ENCODE results near the gene VASH1.

The VASH1 gene

DNA sequence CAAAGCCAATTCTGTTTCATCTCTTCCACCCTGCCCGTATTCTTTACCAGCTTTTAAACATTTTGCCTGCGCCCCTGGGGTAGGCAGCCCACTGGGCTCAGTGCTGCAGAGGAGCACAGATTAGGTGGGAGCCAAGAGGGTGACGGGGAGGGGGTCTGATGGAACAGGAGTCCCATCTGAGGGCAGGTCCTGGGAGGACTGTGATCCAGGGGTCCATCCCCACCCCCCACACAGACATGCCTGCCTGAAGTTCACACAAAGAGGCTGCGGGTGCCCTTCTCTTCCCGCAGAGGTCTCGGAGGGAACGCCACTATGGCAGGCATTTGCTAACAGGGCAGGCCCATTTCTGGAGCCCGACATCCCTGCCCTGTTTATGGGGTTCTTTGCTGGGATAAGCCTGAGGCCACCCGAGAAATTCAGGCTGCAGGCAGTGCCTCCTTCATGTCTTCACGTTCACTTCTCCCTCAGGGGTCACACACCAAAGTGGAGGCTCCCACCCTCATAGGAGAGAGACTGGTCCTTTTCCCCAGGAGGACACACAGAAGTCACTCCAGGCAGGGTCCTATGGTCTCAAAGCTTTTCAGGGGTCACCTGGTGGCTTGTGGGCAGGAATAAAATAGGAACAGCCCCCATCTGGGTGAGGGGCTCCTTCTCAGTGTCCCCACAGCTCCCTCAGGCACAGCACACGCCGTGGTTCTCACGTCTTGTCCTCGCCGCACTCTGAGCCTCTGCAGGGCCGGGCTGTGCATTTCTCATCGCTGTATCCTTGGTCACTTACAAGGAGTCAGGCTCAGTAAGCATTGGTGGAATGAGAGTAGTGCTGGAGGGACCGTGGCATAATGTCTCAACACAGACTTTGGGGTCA lies 12.9 kb downstream of the VASH1 start:
- H2BK5ac ChIP-seq (ENCODE audit: low read length) = no peak overlapping the region
- no peak overlapping the region for H3K23ac ChIP-seq (ENCODE audit: low read depth, low read length, poor library complexity)
- H3K79me1 ChIP-seq (ENCODE audit: low read depth, low read length) = no peaks in the 10 kb centered on the region
- H3K18ac ChIP-seq (ENCODE audit: low read length) = peak overlapping the region; percentile 32
- no peak overlapping the region for H3K4ac ChIP-seq (ENCODE audit: low read length)
- no peak overlapping the region for H4K8ac ChIP-seq (ENCODE audit: low read depth, low read length)
- H3K4me2 ChIP-seq (ENCODE audit: insufficient read depth, low read length, poor library complexity, severe bottlenecking) = no peak overlapping the region
- no peak overlapping the region for H2BK12ac ChIP-seq (ENCODE audit: low read length)
- H3K14ac ChIP-seq (ENCODE audit: low read length) = no peak overlapping the region
- DNase-seq (ENCODE audit: low spot score) = no peak
- no CpG with 5 or more reads among the region's 18 CpGs for WGBS, 2 donors (ENCODE audit: extremely low coverage in 2 of 2, insufficient read length in 2 of 2, insufficient replicate concordance in 1 of 2)
- H2BK120ac ChIP-seq (ENCODE audit: low read depth, low read length) = no peak overlapping the region
- no peak overlapping the region for H4K91ac ChIP-seq (ENCODE audit: low read depth, low read length, poor library complexity)
- H2AK5ac ChIP-seq (ENCODE audit: low read depth, low read length) = peak overlapping the region; percentile 30
- H3K9ac ChIP-seq (ENCODE audit: low read depth, low read length, poor library complexity) = no peak overlapping the region
- no peak overlapping the region for H3K27ac ChIP-seq (replicated peaks; ENCODE audit: low read length)
- no peaks in the 10 kb centered on the region for H3K27me3 ChIP-seq (ENCODE audit: control insufficient read depth in 3 of 3, insufficient read depth in 3 of 3, low read depth in 1 of 3, low read length in 3 of 3)
- no peak overlapping the region for H3K4me3 ChIP-seq (ENCODE audit: low read length in 2 of 2)
- no peaks in the 10 kb centered on the region for H3K9me3 ChIP-seq (replicated peaks in 1 of 2; ENCODE audit: control insufficient read depth in 2 of 2, insufficient read depth in 1 of 2, low read depth in 1 of 2, low read length in 2 of 2)
- H3K36me3 ChIP-seq (replicated peaks in 1 of 2; ENCODE audit: control insufficient read depth in 2 of 2, insufficient read depth in 2 of 2, low read length in 2 of 2) = peaks cover 8 to 69% of the 10 kb centered on the region in 2 donors
- H2AFZ ChIP-seq (ENCODE audit: low read length) = no peak overlapping the region
- H3K4me1 ChIP-seq (ENCODE audit: control insufficient read depth in 2 of 2, insufficient read depth in 1 of 2, low read depth in 1 of 2, low read length in 2 of 2) = peaks cover 5 to 17% of the 10 kb centered on the region in 2 donors
- no peak overlapping the region for H2BK15ac ChIP-seq (ENCODE audit: low read length)

DNA sequence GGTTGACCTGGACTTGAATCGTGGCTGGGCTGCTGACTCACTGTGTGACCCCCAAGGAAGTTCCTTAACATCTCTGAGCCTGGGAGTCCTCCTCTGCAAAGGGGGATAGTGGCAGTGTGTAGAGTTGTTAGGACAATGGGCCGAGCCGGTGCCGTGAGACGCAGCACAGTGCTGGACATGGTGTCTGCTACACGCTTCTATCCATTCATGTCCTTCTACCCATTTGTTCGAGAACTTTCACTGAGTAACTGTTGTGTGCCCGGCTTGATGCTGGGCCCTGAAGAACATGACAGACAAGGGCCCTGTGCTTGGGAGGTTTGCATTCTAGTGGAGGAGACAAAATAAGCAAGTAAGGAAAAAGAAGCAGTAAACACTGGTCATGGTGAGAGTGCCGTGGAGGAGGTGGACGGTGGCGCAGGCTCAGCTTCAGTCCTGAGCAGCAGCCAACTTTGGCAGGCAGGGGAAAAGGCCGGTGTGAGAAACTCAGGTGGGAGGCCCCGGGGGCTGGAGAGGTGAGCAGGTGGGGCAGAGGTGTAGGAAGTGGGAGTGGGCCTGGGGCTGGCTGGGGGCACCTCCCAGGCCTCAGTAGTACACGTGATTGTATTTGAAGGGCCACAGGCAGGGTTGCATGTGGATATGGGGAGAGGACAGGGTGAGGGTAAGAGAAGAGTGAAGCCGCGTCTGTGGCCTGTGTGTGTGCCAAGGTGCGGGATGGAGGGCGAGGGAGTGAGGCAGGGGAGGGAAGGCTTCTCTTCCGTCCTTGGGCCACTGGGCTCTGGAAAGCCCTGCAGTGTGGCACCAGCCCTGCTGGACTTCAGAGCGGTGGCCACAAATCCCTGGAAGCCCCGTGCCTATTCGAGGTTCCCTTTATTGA lies 13.8 kb downstream of the VASH1 start:
- DNase-seq (ENCODE audit: low spot score) = no peak
- no peak overlapping the region for H2AK5ac ChIP-seq (ENCODE audit: low read depth, low read length)
- H3K36me3 ChIP-seq (replicated peaks in 1 of 2; ENCODE audit: control insufficient read depth in 2 of 2, insufficient read depth in 2 of 2, low read length in 2 of 2) = peaks cover 11 to 69% of the 10 kb centered on the region in 2 donors
- H3K9me3 ChIP-seq (replicated peaks in 1 of 2; ENCODE audit: control insufficient read depth in 2 of 2, insufficient read depth in 1 of 2, low read depth in 1 of 2, low read length in 2 of 2) = no peaks in the 10 kb centered on the region
- H3K27ac ChIP-seq (replicated peaks; ENCODE audit: low read length) = no peak overlapping the region
- no peak overlapping the region for H3K9ac ChIP-seq (ENCODE audit: low read depth, low read length, poor library complexity)
- peak overlapping the region; percentile 16 for H2BK120ac ChIP-seq (ENCODE audit: low read depth, low read length)
- no peak overlapping the region for H4K8ac ChIP-seq (ENCODE audit: low read depth, low read length)
- H3K27me3 ChIP-seq (ENCODE audit: control insufficient read depth in 3 of 3, insufficient read depth in 3 of 3, low read depth in 1 of 3, low read length in 3 of 3) = no peaks in the 10 kb centered on the region
- H3K18ac ChIP-seq (ENCODE audit: low read length) = peak overlapping the region; percentile 29
- WGBS, 2 donors (ENCODE audit: extremely low coverage in 2 of 2, insufficient read length in 2 of 2, insufficient replicate concordance in 1 of 2) = no CpG with 5 or more reads among the region's 22 CpGs
- no peak overlapping the region for H2BK12ac ChIP-seq (ENCODE audit: low read length)
- H4K91ac ChIP-seq (ENCODE audit: low read depth, low read length, poor library complexity) = peak overlapping the region; percentile 56
- no peak overlapping the region for H2BK5ac ChIP-seq (ENCODE audit: low read length)
- H3K79me1 ChIP-seq (ENCODE audit: low read depth, low read length) = no peaks in the 10 kb centered on the region
- no peak overlapping the region for H2AFZ ChIP-seq (ENCODE audit: low read length)
- H3K4me3 ChIP-seq (ENCODE audit: low read length in 2 of 2) = no peak overlapping the region
- H3K23ac ChIP-seq (ENCODE audit: low read depth, low read length, poor library complexity) = no peak overlapping the region
- H3K4me2 ChIP-seq (ENCODE audit: insufficient read depth, low read length, poor library complexity, severe bottlenecking) = no peak overlapping the region
- no peak overlapping the region for H2BK15ac ChIP-seq (ENCODE audit: low read length)
- peak overlapping the region; percentile 21 for H3K14ac ChIP-seq (ENCODE audit: low read length)
- peaks cover 5 to 17% of the 10 kb centered on the region in 2 donors for H3K4me1 ChIP-seq (ENCODE audit: control insufficient read depth in 2 of 2, insufficient read depth in 1 of 2, low read depth in 1 of 2, low read length in 2 of 2)
- no peak overlapping the region for H3K4ac ChIP-seq (ENCODE audit: low read length)

DNA sequence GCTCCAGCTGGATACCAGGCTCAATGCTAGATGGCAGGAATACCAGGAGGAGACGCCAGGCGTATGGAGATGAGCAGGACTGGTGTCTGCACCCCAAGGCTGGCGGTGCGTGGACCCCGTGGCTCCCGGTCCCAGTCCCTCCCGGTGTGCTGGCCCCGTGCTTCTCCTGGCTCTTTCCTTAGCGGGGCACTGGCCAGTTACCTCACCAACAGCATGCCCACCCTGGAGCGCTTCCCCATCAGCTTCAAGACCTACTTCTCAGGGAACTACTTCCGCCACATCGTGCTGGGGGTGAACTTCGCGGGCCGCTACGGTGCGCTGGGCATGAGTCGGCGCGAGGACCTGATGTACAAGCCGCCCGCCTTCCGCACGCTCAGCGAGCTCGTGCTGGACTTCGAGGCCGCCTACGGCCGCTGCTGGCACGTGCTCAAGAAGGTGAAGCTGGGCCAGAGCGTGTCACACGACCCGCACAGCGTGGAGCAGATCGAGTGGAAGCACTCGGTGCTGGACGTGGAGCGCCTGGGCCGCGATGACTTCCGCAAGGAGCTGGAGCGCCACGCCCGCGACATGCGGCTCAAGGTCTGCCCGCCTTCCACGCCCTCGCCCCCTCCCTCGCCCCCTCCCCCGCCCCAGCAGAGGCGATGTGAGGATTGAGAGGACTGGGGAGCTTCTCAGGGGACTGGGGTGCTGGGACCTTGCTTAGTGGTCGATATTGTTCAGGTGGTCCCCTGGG lies 14.6 kb downstream of the VASH1 start:
- no peak overlapping the region for H3K4ac ChIP-seq (ENCODE audit: low read length)
- no peak overlapping the region for H3K4me3 ChIP-seq (ENCODE audit: low read length in 2 of 2)
- no CpG with 5 or more reads among the region's 54 CpGs for WGBS, 2 donors (ENCODE audit: extremely low coverage in 2 of 2, insufficient read length in 2 of 2, insufficient replicate concordance in 1 of 2)
- peak overlapping the region; percentile 18 for H3K23ac ChIP-seq (ENCODE audit: low read depth, low read length, poor library complexity)
- peak overlapping the region; percentile 21 for H3K14ac ChIP-seq (ENCODE audit: low read length)
- H3K4me1 ChIP-seq (ENCODE audit: control insufficient read depth in 2 of 2, insufficient read depth in 1 of 2, low read depth in 1 of 2, low read length in 2 of 2) = peaks cover 5 to 17% of the 10 kb centered on the region in 2 donors
- peaks cover 12 to 67% of the 10 kb centered on the region in 2 donors for H3K36me3 ChIP-seq (replicated peaks in 1 of 2; ENCODE audit: control insufficient read depth in 2 of 2, insufficient read depth in 2 of 2, low read length in 2 of 2)
- H2BK12ac ChIP-seq (ENCODE audit: low read length) = no peak overlapping the region
- H4K8ac ChIP-seq (ENCODE audit: low read depth, low read length) = no peak overlapping the region
- H3K9me3 ChIP-seq (replicated peaks in 1 of 2; ENCODE audit: control insufficient read depth in 2 of 2, insufficient read depth in 1 of 2, low read depth in 1 of 2, low read length in 2 of 2) = no peaks in the 10 kb centered on the region
- peak overlapping the region; percentile 56 for H4K91ac ChIP-seq (ENCODE audit: low read depth, low read length, poor library complexity)
- H3K9ac ChIP-seq (ENCODE audit: low read depth, low read length, poor library complexity) = peak overlapping the region; percentile 33
- no peak overlapping the region for H2BK120ac ChIP-seq (ENCODE audit: low read depth, low read length)
- H3K18ac ChIP-seq (ENCODE audit: low read length) = peak overlapping the region; percentile 89
- H3K27me3 ChIP-seq (ENCODE audit: control insufficient read depth in 3 of 3, insufficient read depth in 3 of 3, low read depth in 1 of 3, low read length in 3 of 3) = no peaks in the 10 kb centered on the region
- H3K27ac ChIP-seq (replicated peaks; ENCODE audit: low read length) = no peak overlapping the region
- H2AK5ac ChIP-seq (ENCODE audit: low read depth, low read length) = no peak overlapping the region
- DNase-seq (ENCODE audit: low spot score) = no peak
- no peak overlapping the region for H3K4me2 ChIP-seq (ENCODE audit: insufficient read depth, low read length, poor library complexity, severe bottlenecking)
- no peak overlapping the region for H2BK15ac ChIP-seq (ENCODE audit: low read length)
- no peak overlapping the region for H2BK5ac ChIP-seq (ENCODE audit: low read length)
- no peaks in the 10 kb centered on the region for H3K79me1 ChIP-seq (ENCODE audit: low read depth, low read length)
- H2AFZ ChIP-seq (ENCODE audit: low read length) = no peak overlapping the region
